Suprapubic skin (tissue), 4 donors: Measurements from ENCODE around the gene PARK7. TPM values are rescaled to one million over a fixed set of nuclear protein-coding genes. Genes with fewer than 3 reads are reported as not detected.

Source experiments
- DNase-seq, 2 donors: peaks; one replicate each; pipeline ENCODE4 v3.0.0-alpha.2; 2019; ENCODE audit warnings: low spot score in 2 of 2
- H3K27ac ChIP-seq: fragments of 200-600 bp; sonication (generic); one replicate; pipeline ENCODE4 v1.5.1; 2019
- H3K27me3 ChIP-seq: fragments of 200-600 bp; sonication (generic); one replicate; pipeline ENCODE4 v1.5.1; 2019
- H3K36me3 ChIP-seq: fragments of 200-600 bp; sonication (generic); one replicate; pipeline ENCODE4 v1.5.1; 2019
- H3K4me1 ChIP-seq: fragments of 200-600 bp; sonication (generic); one replicate; pipeline ENCODE4 v1.5.1; 2019
- H3K4me3 ChIP-seq: fragments of 200-600 bp; sonication (generic); one replicate; pipeline ENCODE4 v1.5.1; 2019; ENCODE audit warnings: mild to moderate bottlenecking
- H3K9me3 ChIP-seq: fragments of 200-600 bp; sonication (generic); one replicate; pipeline ENCODE4 v1.5.1; 2019
- CTCF ChIP-seq, 2 donors: fragments of 200-600 bp in 1 of 2; fragments of 450-650 bp in 1 of 2; sonication (generic) in 1 of 2; IDR thresholded peaks; one replicate each; pipeline ENCODE4 v1.5.1; 2016 to 2019; ENCODE audit warnings: antibody characterized with exemption in 2 of 2, mild to moderate bottlenecking in 1 of 2, moderate library complexity in 1 of 2
- EP300 ChIP-seq: sonication (generic); formaldehyde crosslinking; IDR thresholded peaks from one replicate; pipeline ENCODE4 v1.6.1; 2017; ENCODE audit warnings: antibody characterized with exemption
- POLR2A ChIP-seq, 2 donors: fragments of 450-650 bp; IDR thresholded peaks; one replicate each; pipeline ENCODE4 v1.6.1; 2017; ENCODE audit warnings: antibody characterized with exemption in 2 of 2, mild to moderate bottlenecking in 2 of 2, moderate library complexity in 2 of 2
- POLR2AphosphoS5 ChIP-seq, 3 donors: sonication (generic); formaldehyde crosslinking; IDR thresholded peaks; one replicate each; pipeline ENCODE4 v1.6.1; 2017; ENCODE audit warnings: antibody characterized with exemption in 3 of 3
- WGBS: methylation state at CpG from one replicate; pipeline ENCODE4 v1.1.5; 2018; 5-methylcytosine and 5-hydroxymethylcytosine counted together
- total RNA-seq, 4 donors: library from RNA; depleted of rRNA; stranded (reverse); fragments of >200 nt; gene quantifications; one replicate each; pipeline ENCODE4 v1.1.0, GENCODE V29; 2016

PARK7 gene
- total RNA-seq, 4 donors from 2014 or later = 74.0 to 94.1 (median 85.2) TPM

GRCh38 chr1:8026976-8027747 lies 65.7 kb downstream of the PARK7 start:
- Histone ChIP-seq H3K36me3 (no peaks in the 10 kb centered on the region), H3K4me1 (peaks cover 40% of the 10 kb centered on the region), H3K9me3 (no peaks in the 10 kb centered on the region), H3K27ac (peak overlapping the region; percentile 96), H3K4me3 (peak overlapping the region; percentile 94), H3K27me3 (no peaks in the 10 kb centered on the region)
- TF ChIP-seq EP300 (no peak), POLR2A (IDR thresholded peaks at IDR 0.05) (no peak), CTCF (IDR thresholded peaks at IDR 0.05) (no peak), POLR2AphosphoS5 (IDR thresholded peaks at IDR 0.05) (no peak)
- WGBS = 87% methylated on average over 25 of the region's 25 CpGs
- peak in 1 of 2 donors; percentile 71 for DNase-seq

- Histone ChIP-seq H3K4me1 (peaks cover 32% of the 10 kb centered on the region), H3K36me3 (no peaks in the 10 kb centered on the region), H3K4me3 (no peak overlapping the region), H3K27me3 (no peaks in the 10 kb centered on the region), H3K27ac (peak overlapping the region; percentile 96), H3K9me3 (no peaks in the 10 kb centered on the region)
- 37% methylated on average over 8 of the region's 8 CpGs for WGBS
- DNase-seq = no peak
- no peak for TF ChIP-seq POLR2AphosphoS5 (IDR thresholded peaks at IDR 0.05)
These were observed 66.4 kb downstream of the PARK7 start for GRCh38 chr1:8027748-8028570.

GRCh38 chr1:8028571-8028910 lies 67.0 kb downstream of the PARK7 start:
- H3K27me3 ChIP-seq = no peaks in the 10 kb centered on the region
- H3K36me3 ChIP-seq = no peaks in the 10 kb centered on the region
- peak overlapping the region; percentile 96 for H3K27ac ChIP-seq
- no peak for DNase-seq
- peaks cover 26% of the 10 kb centered on the region for H3K4me1 ChIP-seq
- TF ChIP-seq POLR2AphosphoS5 (IDR thresholded peaks at IDR 0.05) (no peak), POLR2A (IDR thresholded peaks at IDR 0.05) (no peak), EP300 (no peak), CTCF (IDR thresholded peaks at IDR 0.05) (no peak)
- 35% methylated on average over 1 of the region's 1 CpG for WGBS
- no peaks in the 10 kb centered on the region for H3K9me3 ChIP-seq
- no peak overlapping the region for H3K4me3 ChIP-seq

- no peak for DNase-seq
- no peaks in the 10 kb centered on the region for H3K36me3 ChIP-seq
These were observed 69.8 kb downstream of the PARK7 start for GRCh38 chr1:8031176-8031785.

GRCh38 chr1:8032366-8032910 lies 70.9 kb downstream of the PARK7 start:
- H3K9me3 ChIP-seq = no peaks in the 10 kb centered on the region
- TF ChIP-seq POLR2AphosphoS5 (IDR thresholded peaks at IDR 0.05) (no peak), CTCF (IDR thresholded peaks at IDR 0.05) (no peak), POLR2A (IDR thresholded peaks at IDR 0.05) (no peak), EP300 (no peak)
- H3K27ac ChIP-seq = no peak overlapping the region
- H3K4me1 ChIP-seq = peaks cover 9% of the 10 kb centered on the region
- no peaks in the 10 kb centered on the region for H3K27me3 ChIP-seq
- no peak for DNase-seq
- H3K36me3 ChIP-seq = no peaks in the 10 kb centered on the region
- 86% methylated on average over 3 of the region's 3 CpGs for WGBS
- H3K4me3 ChIP-seq = no peak overlapping the region

More at GRCh38 chr1:8031176-8031785, 69.8 kb downstream of the PARK7 start:
- Histone ChIP-seq H3K4me1 (peaks cover 20% of the 10 kb centered on the region), H3K27ac (no peak overlapping the region), H3K9me3 (no peaks in the 10 kb centered on the region), H3K27me3 (no peaks in the 10 kb centered on the region), H3K4me3 (no peak overlapping the region)
- TF ChIP-seq POLR2AphosphoS5 (IDR thresholded peaks at IDR 0.05) (no peak), CTCF (IDR thresholded peaks at IDR 0.05) (peak; percentile 33 to 56)
- 73% methylated on average over 9 of the region's 9 CpGs for WGBS
